HCT116 (cell line): Measurements from ENCODE around the gene HNMT.

Experiments used
- EZH2 ChIP-seq: fragments of 200-600 bp; sonication (generic); IDR thresholded peaks from 2 replicates; pipeline ENCODE4 v1.6.1; 2017; ENCODE audit warnings: antibody characterized with exemption, mixed run types
- JUND ChIP-seq: IDR thresholded peaks from 2 replicates; pipeline ENCODE4 v1.6.1; 2012
- POLR2A ChIP-seq: IDR thresholded peaks from 2 replicates; pipeline ENCODE4 v1.7.0; 2011; ENCODE audit warnings: borderline replicate concordance; ENCODE audit not compliant: insufficient read depth, insufficient read length; ENCODE audit errors: extremely low read depth
- POLR2AphosphoS5 ChIP-seq: IDR thresholded peaks from 2 replicates; pipeline ENCODE4 v1.6.1; 2011; ENCODE audit warnings: mild to moderate bottlenecking, low read depth, low read length, moderate library complexity
- SIN3A ChIP-seq: IDR thresholded peaks from 2 replicates; pipeline ENCODE4 v1.6.1; 2012; ENCODE audit warnings: low read depth
- ZFX ChIP-seq: fragments of 450-650 bp; IDR thresholded peaks from 2 replicates; pipeline ENCODE4 v1.6.1; 2017
- ZNF274 ChIP-seq: fragments of 200-500 bp; sonication (Bioruptor generic); IDR thresholded peaks from 2 replicates; pipeline ENCODE4 v1.6.1; 2014; ENCODE audit warnings: mild to moderate bottlenecking, low read depth, low read length, inconsistent platforms
- TF ChIP-seq, protein P1 (sequence below), 3 experiments: fragments of 200-600 bp in 1 of 3; sonication (generic) in 1 of 3; IDR thresholded peaks in 2 of 3; conservative IDR thresholded peaks in 1 of 3; 2 replicates each; pipeline ENCODE4 v1.5.1; 2012 to 2017; ENCODE audit warnings: low read depth in 2 of 3, low read length in 2 of 3, antibody characterized with exemption in 1 of 3, borderline replicate concordance in 1 of 3, control low read depth in 1 of 3, mild to moderate bottlenecking in 1 of 3, mixed read lengths in 1 of 3, mixed run types in 1 of 3, moderate library complexity in 1 of 3; ENCODE audit not compliant: insufficient read depth in 1 of 3

DNA sequence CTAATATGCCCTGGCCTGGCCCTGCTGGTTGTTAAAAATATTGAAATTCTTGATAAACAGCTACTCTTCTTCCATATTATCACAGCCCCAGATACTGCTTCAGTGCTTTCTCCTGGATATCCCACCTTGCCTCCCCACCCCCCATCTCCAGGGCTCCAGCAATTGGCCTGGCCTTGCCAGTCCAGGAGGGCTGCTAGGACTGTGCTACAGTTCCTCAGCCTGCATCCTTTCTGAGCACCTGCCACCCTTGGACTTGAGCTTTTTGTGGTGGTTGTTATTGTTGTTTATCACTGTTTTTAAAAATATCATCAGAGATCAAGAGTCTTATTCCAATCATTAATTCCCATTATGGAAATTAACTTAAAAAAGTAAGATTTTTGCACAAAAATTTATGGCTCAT, 13.5 kb downstream of the HNMT start:
- no peak for TF ChIP-seq POLR2A
- TF ChIP-seq, protein P1, sequence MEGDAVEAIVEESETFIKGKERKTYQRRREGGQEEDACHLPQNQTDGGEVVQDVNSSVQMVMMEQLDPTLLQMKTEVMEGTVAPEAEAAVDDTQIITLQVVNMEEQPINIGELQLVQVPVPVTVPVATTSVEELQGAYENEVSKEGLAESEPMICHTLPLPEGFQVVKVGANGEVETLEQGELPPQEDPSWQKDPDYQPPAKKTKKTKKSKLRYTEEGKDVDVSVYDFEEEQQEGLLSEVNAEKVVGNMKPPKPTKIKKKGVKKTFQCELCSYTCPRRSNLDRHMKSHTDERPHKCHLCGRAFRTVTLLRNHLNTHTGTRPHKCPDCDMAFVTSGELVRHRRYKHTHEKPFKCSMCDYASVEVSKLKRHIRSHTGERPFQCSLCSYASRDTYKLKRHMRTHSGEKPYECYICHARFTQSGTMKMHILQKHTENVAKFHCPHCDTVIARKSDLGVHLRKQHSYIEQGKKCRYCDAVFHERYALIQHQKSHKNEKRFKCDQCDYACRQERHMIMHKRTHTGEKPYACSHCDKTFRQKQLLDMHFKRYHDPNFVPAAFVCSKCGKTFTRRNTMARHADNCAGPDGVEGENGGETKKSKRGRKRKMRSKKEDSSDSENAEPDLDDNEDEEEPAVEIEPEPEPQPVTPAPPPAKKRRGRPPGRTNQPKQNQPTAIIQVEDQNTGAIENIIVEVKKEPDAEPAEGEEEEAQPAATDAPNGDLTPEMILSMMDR (IDR thresholded peaks at IDR 0.05 in 2 of 3, conservative IDR thresholded peaks at IDR 0.05 in 1 of 3; ENCODE audit: borderline replicate concordance in 1 of 3, insufficient read depth in 1 of 3, low read depth in 2 of 3, low read length in 2 of 3) = no peak
- TF ChIP-seq JUND = no peak
- no peak for TF ChIP-seq POLR2AphosphoS5
- TF ChIP-seq ZNF274 = no peak
- no peak for TF ChIP-seq SIN3A
- TF ChIP-seq ZFX = no peak
- no peak for TF ChIP-seq EZH2
